HuH-7 (cell line): ENCODE measurements around the gene CNGA4.
"Not testable (repeated sequence)": the region's sequence is repeated elsewhere in the genome, so short reads cannot be mapped to it uniquely, and the experiment has no call there.

Experiments used
- DNase-seq: peaks from one replicate; pipeline ENCODE4 v3.0.0; 2011; ENCODE audit warnings: low spot score

Gene CNGA4

GRCh38 chr11:6225024-6225423 lies 13.9 kb upstream of the CNGA4 start:
- DNase-seq: no peak

- DNase-seq: no peak
Measured at GRCh38 chr11:6225896-6226295, 13.0 kb upstream of the CNGA4 start.

- DNase-seq: no peak
Measured at GRCh38 chr11:6228520-6228919, 10.4 kb upstream of the CNGA4 start.

GRCh38 chr11:6229911-6230310 lies 9.0 kb upstream of the CNGA4 start:
- peak; percentile 61 for DNase-seq

- DNase-seq: no peak
Measured at GRCh38 chr11:6232899-6233298, 6.0 kb upstream of the CNGA4 start.

- DNase-seq: no peak
Measured at GRCh38 chr11:6233984-6234386, 4.9 kb upstream of the CNGA4 start.

GRCh38 chr11:6234387-6235107 lies 4.3 kb upstream of the CNGA4 start, which contains the start of gene FHIP1B:
Gene FHIP1B, minus strand, starts transcription at chr11:6234636. Its CDS starts 10,120 bp downstream, at chr11:6224516.
- peak; percentile 92 for DNase-seq

GRCh38 chr11:6237266-6237665 lies 1.6 kb upstream of the CNGA4 start:
- DNase-seq: no peak

GRCh38 chr11:6237761-6238302 lies 1.1 kb upstream of the CNGA4 start:
- no peak for DNase-seq

- DNase-seq: no peak
Measured at GRCh38 chr11:6240139-6240538, 1.2 kb downstream of the CNGA4 start.

- DNase-seq: no peak
Measured at GRCh38 chr11:6240781-6241180, 1.9 kb downstream of the CNGA4 start.

- DNase-seq: no peak
Measured at GRCh38 chr11:6241316-6241715, 2.4 kb downstream of the CNGA4 start.

GRCh38 chr11:6245536-6245935 lies 6.6 kb downstream of the CNGA4 start:
- no peak for DNase-seq

- DNase-seq: no peak
Measured at GRCh38 chr11:6248248-6248647, 9.4 kb downstream of the CNGA4 start.

GRCh38 chr11:6248897-6249296 lies 10.0 kb downstream of the CNGA4 start:
- not testable (repeated sequence) for DNase-seq

GRCh38 chr11:6249770-6250555 lies 11.1 kb downstream of the CNGA4 start:
- DNase-seq: no peak

GRCh38 chr11:6251120-6251733 lies 12.3 kb downstream of the CNGA4 start:
- peak; percentile 82 for DNase-seq

- DNase-seq: no peak
Measured at GRCh38 chr11:6251990-6252473, 13.1 kb downstream of the CNGA4 start.

GRCh38 chr11:6253197-6253596 lies 14.3 kb downstream of the CNGA4 start:
- no peak for DNase-seq

GRCh38 chr11:6258141-6258540 lies 19.3 kb downstream of the CNGA4 start:
- no peak for DNase-seq

- DNase-seq: no peak
Measured at GRCh38 chr11:6258571-6259081, 19.7 kb downstream of the CNGA4 start.

- DNase-seq: no peak
Measured at GRCh38 chr11:6260207-6260726, 21.4 kb downstream of the CNGA4 start.
